ENCODE data around the gene U2SURP.
"Not testable (repeated sequence)": the region's sequence is repeated elsewhere in the genome, so short reads cannot be mapped to it uniquely, and the experiment has no call there.

Gene U2SURP

DNA sequence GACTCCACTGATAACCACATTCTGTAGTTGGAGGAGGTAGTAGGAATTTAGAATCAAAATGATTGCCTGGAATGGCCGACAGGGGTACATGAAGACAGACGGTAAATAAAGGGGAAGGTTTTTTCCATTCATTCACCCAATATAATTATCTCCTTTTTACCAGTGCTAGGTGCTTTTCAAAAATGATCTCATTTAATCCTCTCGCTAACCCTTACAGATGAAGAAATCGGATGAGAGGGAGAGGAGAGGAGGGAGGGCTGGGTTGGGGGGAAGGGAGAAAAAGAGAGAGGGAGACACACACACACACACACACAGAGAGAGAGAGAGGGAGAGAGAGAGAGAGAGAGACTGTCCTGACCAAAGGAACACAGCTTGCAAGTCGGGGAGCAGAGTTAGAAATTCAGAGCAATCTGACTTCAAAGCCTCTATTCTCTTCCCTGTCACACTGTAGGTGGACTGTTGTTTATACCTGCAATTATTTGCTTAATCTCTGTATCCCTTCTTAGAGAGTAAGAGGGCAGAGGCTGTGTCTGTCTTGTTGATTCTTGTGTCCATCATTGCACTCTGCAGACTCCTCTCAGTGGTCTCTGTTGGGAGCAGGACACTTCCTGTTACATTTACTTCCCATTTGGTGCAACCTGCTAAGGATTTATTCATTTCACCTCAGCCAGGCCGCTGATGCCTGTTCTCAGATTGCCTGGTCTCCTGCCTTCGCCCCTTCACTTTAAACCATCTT lies 19.2 kb upstream of the U2SURP start:
- POLR2A ChIA-PET = no interaction called here
- DNase-seq (ENCODE audit: extremely low spot score) = no peak
- TF ChIP-seq NFRKB (IDR thresholded peaks at IDR 0.05) (no peak), FOXM1 (IDR thresholded peaks at IDR 0.05; ENCODE audit: borderline replicate concordance) (no peak), CTBP1 (IDR thresholded peaks at IDR 0.05; ENCODE audit: borderline replicate concordance) (no peak), L3MBTL2 (conservative IDR thresholded peaks at IDR 0.05) (no peak)
- TF ChIP-seq, protein P1, sequence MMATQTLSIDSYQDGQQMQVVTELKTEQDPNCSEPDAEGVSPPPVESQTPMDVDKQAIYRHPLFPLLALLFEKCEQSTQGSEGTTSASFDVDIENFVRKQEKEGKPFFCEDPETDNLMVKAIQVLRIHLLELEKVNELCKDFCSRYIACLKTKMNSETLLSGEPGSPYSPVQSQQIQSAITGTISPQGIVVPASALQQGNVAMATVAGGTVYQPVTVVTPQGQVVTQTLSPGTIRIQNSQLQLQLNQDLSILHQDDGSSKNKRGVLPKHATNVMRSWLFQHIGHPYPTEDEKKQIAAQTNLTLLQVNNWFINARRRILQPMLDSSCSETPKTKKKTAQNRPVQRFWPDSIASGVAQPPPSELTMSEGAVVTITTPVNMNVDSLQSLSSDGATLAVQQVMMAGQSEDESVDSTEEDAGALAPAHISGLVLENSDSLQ (IDR thresholded peaks at IDR 0.05) = no peak
- CTCF ChIA-PET = interaction anchor here (2.6 kb wide), 1 partner anchor 153 kb away, joined by 7 read pairs; no protein-coding TSS in a partner anchor

DNA sequence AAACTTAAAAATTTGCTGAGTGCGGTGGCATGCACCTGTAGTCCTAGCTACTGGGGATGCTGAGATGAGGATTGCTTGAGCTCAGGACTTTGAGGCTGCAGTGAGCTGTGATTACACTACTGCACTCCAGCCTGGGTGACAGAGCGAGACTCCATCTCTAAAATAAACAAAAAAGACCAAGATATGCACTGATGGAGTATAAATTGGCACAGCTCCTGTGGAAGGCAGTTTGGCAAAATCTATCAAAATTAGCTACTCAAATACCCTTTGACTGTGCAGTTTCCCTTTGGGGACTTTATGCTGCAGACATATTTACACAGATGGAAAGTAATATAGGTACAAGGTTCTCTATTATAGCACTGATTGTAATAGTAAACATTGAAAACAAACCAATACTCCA lies 18.1 kb upstream of the U2SURP start:
- no peak for DNase-seq (ENCODE audit: extremely low spot score)
- CTCF ChIA-PET = interaction anchor here (2.6 kb wide), 1 partner anchor 154 kb away, joined by 7 read pairs; no protein-coding TSS in a partner anchor
- no peak for TF ChIP-seq ELF4 (IDR thresholded peaks at IDR 0.05)
- no peak for TF ChIP-seq FOXK2 (IDR thresholded peaks at IDR 0.05)
- no peak for TF ChIP-seq FOXM1 (IDR thresholded peaks at IDR 0.05; ENCODE audit: borderline replicate concordance)
- TF ChIP-seq SP1 (IDR thresholded peaks at IDR 0.05) = no peak
- TF ChIP-seq TARDBP (IDR thresholded peaks at IDR 0.05) = no peak
- TF ChIP-seq ARNT (IDR thresholded peaks at IDR 0.05) = no peak
- TF ChIP-seq FOXA1 (IDR thresholded peaks at IDR 0.05) = no peak
- no peak for TF ChIP-seq ZNF384 (IDR thresholded peaks at IDR 0.05)
- no peak for TF ChIP-seq CTBP1 (IDR thresholded peaks at IDR 0.05; ENCODE audit: borderline replicate concordance)
- TF ChIP-seq BHLHE40 (IDR thresholded peaks at IDR 0.05; ENCODE audit: borderline replicate concordance) = no peak
- no peak for TF ChIP-seq LEF1 (IDR thresholded peaks at IDR 0.05; ENCODE audit: borderline replicate concordance)
- TF ChIP-seq, protein P1 (IDR thresholded peaks at IDR 0.05) = no peak
- TF ChIP-seq HDGF (IDR thresholded peaks at IDR 0.05; ENCODE audit: borderline replicate concordance) = no peak
- TF ChIP-seq SUZ12 (IDR thresholded peaks at IDR 0.05) = no peak
- POLR2A ChIA-PET = no interaction called here

DNA sequence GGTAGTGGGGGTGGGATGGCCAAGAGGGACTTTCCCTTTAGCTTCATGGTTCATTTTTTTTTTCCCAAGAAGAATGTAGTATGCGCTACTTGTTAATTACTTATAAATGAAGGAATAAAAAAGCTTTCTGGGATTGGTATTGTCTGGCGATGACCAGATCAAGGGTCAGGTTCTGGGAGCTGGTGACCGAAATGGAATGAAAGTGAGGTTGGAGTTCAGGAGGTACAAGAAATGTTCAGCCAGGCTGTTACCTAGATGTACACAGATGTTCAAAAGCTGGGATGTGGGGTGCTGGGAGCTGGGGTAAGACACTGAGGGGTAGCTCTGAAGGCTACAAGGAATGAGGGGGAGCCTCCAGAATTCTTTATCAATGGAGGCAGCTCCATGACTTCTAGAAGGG lies 17.1 kb upstream of the U2SURP start:
- no peak for TF ChIP-seq TARDBP (IDR thresholded peaks at IDR 0.05)
- TF ChIP-seq SUZ12 (IDR thresholded peaks at IDR 0.05) = no peak
- no peak for TF ChIP-seq SP1 (IDR thresholded peaks at IDR 0.05)
- TF ChIP-seq, protein P1 (IDR thresholded peaks at IDR 0.05) = no peak
- no peak for TF ChIP-seq FOXA1 (IDR thresholded peaks at IDR 0.05)
- TF ChIP-seq ARNT (IDR thresholded peaks at IDR 0.05) = no peak
- TF ChIP-seq FOXK2 (IDR thresholded peaks at IDR 0.05) = no peak
- no peak for TF ChIP-seq ELF4 (IDR thresholded peaks at IDR 0.05)
- TF ChIP-seq FOXM1 (IDR thresholded peaks at IDR 0.05; ENCODE audit: borderline replicate concordance) = no peak
- TF ChIP-seq HDGF (IDR thresholded peaks at IDR 0.05; ENCODE audit: borderline replicate concordance) = no peak
- TF ChIP-seq CTBP1 (IDR thresholded peaks at IDR 0.05; ENCODE audit: borderline replicate concordance) = no peak
- no peak for TF ChIP-seq NFRKB (IDR thresholded peaks at IDR 0.05)
- TF ChIP-seq ZNF384 (IDR thresholded peaks at IDR 0.05) = no peak
- CTCF ChIA-PET = interaction anchor here (0.6 to 1.7 kb wide), 4 partner anchors 10 to 156 kb away, joined by 3 to 6 read pairs (median 4); no protein-coding TSS in a partner anchor
- no peak for DNase-seq (ENCODE audit: extremely low spot score)
- POLR2A ChIA-PET = no interaction called here

DNA sequence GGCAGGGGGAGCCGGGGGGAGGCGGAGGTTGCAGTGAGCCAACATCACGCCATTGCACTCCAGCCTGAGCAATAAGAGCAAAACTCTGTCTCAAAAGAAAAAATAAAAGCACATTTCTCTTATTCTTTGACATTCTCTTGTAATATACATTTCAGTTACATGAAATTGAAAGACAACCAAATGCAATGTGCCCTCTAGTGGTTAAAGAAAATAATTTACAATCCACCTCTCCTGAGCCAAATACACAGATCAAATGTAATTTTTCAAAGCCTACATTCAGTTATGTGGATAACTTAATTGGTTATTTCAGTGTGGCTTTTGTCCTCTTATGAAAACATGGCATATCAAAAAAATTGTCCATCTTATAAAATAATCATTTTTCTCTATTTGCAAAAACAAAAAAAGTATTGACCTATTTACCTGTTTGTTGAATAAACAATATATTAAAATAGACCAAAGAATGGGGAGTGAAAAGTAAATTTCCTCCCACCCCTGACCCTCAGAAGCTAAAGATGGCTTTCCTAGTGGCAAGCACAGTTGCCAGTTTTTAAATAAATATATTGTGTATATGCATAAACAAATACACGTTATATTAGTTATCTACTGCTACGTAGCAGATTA lies 14.2 kb upstream of the U2SURP start:
- TF ChIP-seq ELF4 (IDR thresholded peaks at IDR 0.05) = no peak
- TF ChIP-seq HDGF (IDR thresholded peaks at IDR 0.05; ENCODE audit: borderline replicate concordance) = no peak
- TF ChIP-seq LEF1 (IDR thresholded peaks at IDR 0.05; ENCODE audit: borderline replicate concordance) = no peak
- no peak for TF ChIP-seq SUZ12 (IDR thresholded peaks at IDR 0.05)
- TF ChIP-seq FOXM1 (IDR thresholded peaks at IDR 0.05; ENCODE audit: borderline replicate concordance) = no peak
- no peak for TF ChIP-seq ARNT (IDR thresholded peaks at IDR 0.05)
- TF ChIP-seq FOXK2 (IDR thresholded peaks at IDR 0.05) = no peak
- TF ChIP-seq, protein P1 (IDR thresholded peaks at IDR 0.05) = no peak
- TF ChIP-seq NFRKB (IDR thresholded peaks at IDR 0.05) = no peak
- no peak; the same call in 1 of the 2 replicates for TF ChIP-seq ZNF384 (IDR thresholded peaks at IDR 0.05)
- TF ChIP-seq L3MBTL2 (conservative IDR thresholded peaks at IDR 0.05) = no peak
- no peak for TF ChIP-seq BHLHE40 (IDR thresholded peaks at IDR 0.05; ENCODE audit: borderline replicate concordance)
- TF ChIP-seq CTBP1 (IDR thresholded peaks at IDR 0.05; ENCODE audit: borderline replicate concordance) = no peak
- no peak for TF ChIP-seq SP1 (IDR thresholded peaks at IDR 0.05)
- no peak for TF ChIP-seq TARDBP (IDR thresholded peaks at IDR 0.05)
- TF ChIP-seq FOXA1 (IDR thresholded peaks at IDR 0.05) = no peak
- DNase-seq (ENCODE audit: extremely low spot score) = peak; percentile 58
- ChIA-PET CTCF (interaction anchor here (0.6 to 2.5 kb wide), 5 partner anchors 10 to 158 kb away, joined by 3 to 10 read pairs (median 3); partner anchors contain the start of gene U2SURP), POLR2A (no interaction called here)

DNA sequence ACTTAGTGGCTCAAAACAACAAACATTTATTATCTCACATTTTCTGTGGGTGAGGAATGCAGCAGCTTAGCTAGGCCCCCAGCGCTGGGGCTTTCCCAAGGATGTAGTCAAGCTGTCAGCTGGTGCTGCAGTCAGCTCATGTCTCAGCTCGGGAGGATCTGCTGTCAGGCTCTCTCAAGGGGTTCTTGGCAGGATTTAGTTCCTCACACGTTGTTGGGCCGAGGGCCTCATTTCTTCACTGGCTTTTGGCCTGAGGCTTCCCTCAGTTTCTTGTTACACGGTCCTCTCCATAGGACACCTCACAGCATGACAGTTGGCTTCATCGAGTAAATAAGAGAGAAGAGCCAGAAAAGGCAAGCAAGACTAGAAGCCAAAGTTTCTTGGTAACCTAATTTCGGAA lies 13.7 kb upstream of the U2SURP start:
- POLR2A ChIA-PET = no interaction called here
- DNase-seq (ENCODE audit: extremely low spot score) = no peak
- CTCF ChIA-PET = interaction anchor here (0.7 to 2.5 kb wide), 2 partner anchors 10 to 159 kb away, joined by 3 to 10 read pairs; no protein-coding TSS in a partner anchor
- TF ChIP-seq ZNF384 (IDR thresholded peaks at IDR 0.05) = no peak
- no peak for TF ChIP-seq SUZ12 (IDR thresholded peaks at IDR 0.05)
- no peak for TF ChIP-seq FOXK2 (IDR thresholded peaks at IDR 0.05)
- TF ChIP-seq L3MBTL2 (conservative IDR thresholded peaks at IDR 0.05) = no peak
- TF ChIP-seq ELF4 (IDR thresholded peaks at IDR 0.05) = no peak
- no peak for TF ChIP-seq LEF1 (IDR thresholded peaks at IDR 0.05; ENCODE audit: borderline replicate concordance)
- TF ChIP-seq HDGF (IDR thresholded peaks at IDR 0.05; ENCODE audit: borderline replicate concordance) = no peak
- TF ChIP-seq, protein P1 (IDR thresholded peaks at IDR 0.05) = no peak
- TF ChIP-seq BHLHE40 (IDR thresholded peaks at IDR 0.05; ENCODE audit: borderline replicate concordance) = no peak
- no peak for TF ChIP-seq FOXA1 (IDR thresholded peaks at IDR 0.05)
- TF ChIP-seq NFRKB (IDR thresholded peaks at IDR 0.05) = no peak
- no peak for TF ChIP-seq TARDBP (IDR thresholded peaks at IDR 0.05)
- TF ChIP-seq FOXM1 (IDR thresholded peaks at IDR 0.05; ENCODE audit: borderline replicate concordance) = no peak
- no peak for TF ChIP-seq CTBP1 (IDR thresholded peaks at IDR 0.05; ENCODE audit: borderline replicate concordance)
- no peak for TF ChIP-seq ARNT (IDR thresholded peaks at IDR 0.05)
- TF ChIP-seq SP1 (IDR thresholded peaks at IDR 0.05) = no peak

DNA sequence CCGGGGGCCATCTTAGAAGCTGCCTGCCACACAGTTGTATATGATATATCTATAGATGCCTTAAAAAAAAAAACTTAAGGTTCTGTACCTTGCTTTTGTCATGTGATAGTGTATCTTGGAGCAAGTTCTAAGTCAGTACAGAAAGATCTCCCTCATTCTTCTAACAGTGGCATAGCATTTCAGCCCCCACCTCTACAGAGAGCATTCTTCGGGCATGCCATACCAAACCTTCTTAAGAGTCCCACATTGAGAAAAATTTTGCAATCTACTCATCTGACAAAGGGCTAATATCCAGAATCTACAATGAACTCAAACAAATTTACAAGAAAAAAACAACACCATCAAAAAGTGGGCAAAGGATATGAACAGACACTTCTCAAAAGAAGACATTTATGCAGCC lies 13.1 kb upstream of the U2SURP start:
- DNase-seq (ENCODE audit: extremely low spot score); POLR2A ChIA-PET: not testable (repeated sequence)
- CTCF ChIA-PET = interaction anchor here (2.5 kb wide), 1 partner anchor 159 kb away, joined by 10 read pairs; no protein-coding TSS in a partner anchor

DNA sequence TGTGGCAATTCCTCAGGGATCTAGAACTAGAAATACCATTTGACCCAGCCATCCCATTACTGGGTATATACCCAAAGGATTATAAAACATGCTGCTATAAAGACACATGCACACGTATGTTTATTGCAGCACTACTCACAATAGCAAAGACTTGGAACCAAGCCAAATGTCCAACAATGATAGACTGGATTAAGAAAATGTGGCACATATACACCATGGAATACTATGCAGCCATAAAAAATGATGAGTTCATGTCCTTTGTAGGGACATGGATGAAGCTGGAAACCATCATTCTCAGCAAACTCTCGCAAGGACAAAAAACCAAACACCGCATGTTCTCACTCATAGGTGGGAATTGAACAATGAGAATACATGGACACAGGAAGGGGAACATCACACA lies 12.5 kb upstream of the U2SURP start:
- CTCF ChIA-PET, POLR2A ChIA-PET: not testable (repeated sequence)

More for the DNA sequence above, 12.5 kb upstream of the U2SURP start:
- DNase-seq (ENCODE audit: extremely low spot score) = not testable (repeated sequence)

Measured in HEK293T (cell line).